ENCODE measurements around the gene BCAS1.

- TF ChIP-seq CTCF (IDR thresholded peaks at IDR 0.05; ENCODE audit: low read depth, low read length) = no peak
- TF ChIP-seq EZH2phosphoT487 (IDR thresholded peaks at IDR 0.05; ENCODE audit: low read depth) = no peak
Observed at GRCh38 chr20:53977391-53977790, 93.0 kb downstream of the BCAS1 start.

All from OCI-LY3 (cell line).